NCI-H2196 (cell line): ENCODE data around the gene ZNF521.
"Not testable (repeated sequence)": the region's sequence is repeated elsewhere in the genome, so short reads cannot be mapped to it uniquely, and the experiment has no call there.

Source experiments
- DNase-seq: peaks from one replicate; lab custom pipeline; 2025; ENCODE audit not compliant: unreplicated experiment; lab: John Stamatoyannopoulos, UW

Gene ZNF521

DNA sequence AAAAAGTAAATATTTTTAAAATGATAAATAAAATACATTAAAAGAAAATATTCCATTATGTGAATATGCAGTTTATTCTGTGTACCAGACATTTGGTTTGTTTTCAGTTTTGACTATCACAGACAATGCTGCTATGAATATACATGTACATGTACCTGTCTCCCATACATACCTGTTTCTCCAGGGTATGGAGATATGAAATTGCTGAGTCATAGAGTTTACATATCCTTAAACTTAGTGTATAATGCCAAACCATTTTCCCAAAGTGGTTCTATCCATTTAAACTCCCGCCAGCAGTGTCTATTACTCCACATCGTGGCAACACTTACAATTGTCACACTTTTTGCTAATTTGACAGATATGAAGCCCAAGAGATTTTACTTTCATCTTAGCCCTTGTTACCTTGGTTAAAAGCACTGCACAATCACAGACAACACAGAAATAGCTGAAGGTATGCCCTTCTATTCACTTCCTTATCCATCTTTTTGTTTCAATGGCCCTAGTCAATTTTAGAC, 56.3 kb downstream of the ZNF521 start:
- DNase-seq: no peak

DNA sequence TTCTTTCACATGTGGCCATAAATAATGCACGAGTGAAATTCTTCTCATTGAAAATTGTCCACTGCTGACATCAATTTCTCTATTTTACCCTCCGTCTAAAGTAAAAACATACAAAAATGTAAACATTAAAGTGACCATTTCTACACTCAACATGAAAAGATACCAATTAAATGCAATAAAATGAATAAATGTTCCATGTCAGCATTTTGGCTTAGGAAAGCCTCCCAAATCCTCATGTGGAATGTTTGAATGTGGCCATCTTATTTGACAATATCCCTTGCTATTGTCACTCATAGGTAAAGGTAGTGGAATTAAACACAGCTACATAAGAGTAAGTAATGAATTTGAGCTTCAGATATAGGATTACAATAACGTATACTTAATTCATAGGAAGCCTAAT, 60.8 kb downstream of the ZNF521 start:
- no peak for DNase-seq

DNA sequence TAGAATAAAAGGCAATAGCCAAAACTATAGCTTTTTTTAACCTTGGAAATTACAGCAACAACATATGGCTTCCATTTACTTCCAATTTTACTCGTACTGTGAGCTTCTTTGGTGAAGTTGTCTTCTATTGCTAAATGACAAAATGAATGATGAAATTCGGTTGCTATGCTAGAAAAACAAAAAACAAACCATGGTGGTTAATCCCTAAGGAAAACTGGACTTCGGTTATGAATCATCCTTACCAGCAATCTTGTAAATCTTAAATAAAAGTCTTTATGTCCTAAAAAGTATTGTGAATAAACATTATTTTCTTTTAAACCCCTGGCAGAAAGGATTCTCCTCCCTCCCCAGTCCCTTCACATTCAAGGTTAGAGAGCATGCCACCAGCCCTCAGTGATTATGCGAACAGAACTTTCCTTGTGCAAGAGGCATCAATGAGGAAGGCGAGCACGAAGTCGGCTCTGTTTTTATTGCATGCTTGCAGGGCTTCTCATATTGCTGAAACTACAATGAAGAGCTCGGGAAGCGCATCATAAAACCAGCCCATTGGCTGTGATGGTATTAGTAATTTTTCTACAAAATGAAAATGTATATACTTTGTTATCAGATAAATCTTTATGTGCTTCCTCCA, 62.9 kb downstream of the ZNF521 start:
- DNase-seq: no peak

- no peak for DNase-seq
These were observed 63.5 kb downstream of the ZNF521 start for GRCh38 chr18:25288340-25288938.

DNA sequence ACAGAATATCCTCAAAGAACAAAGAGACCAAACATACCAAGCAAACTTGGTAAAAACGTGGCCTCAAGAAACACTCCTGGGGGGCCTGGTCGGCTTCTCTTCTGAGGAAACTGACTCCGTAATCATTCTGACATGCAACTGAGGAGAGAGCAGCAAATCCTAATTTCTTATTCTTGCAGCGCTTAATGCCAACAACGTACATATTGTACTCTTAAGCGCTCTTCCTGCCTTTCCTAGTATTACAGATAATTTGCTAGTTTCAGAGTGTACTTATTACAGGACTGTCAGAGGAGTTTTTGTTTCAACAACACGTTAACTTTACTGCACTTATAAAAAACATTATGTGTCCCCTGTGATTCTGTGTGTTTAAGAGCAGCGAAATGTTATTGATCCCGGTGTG, 64.9 kb downstream of the ZNF521 start:
- no peak for DNase-seq

- DNase-seq: no peak
These were observed 67.0 kb downstream of the ZNF521 start for GRCh38 chr18:25284861-25285550.

DNA sequence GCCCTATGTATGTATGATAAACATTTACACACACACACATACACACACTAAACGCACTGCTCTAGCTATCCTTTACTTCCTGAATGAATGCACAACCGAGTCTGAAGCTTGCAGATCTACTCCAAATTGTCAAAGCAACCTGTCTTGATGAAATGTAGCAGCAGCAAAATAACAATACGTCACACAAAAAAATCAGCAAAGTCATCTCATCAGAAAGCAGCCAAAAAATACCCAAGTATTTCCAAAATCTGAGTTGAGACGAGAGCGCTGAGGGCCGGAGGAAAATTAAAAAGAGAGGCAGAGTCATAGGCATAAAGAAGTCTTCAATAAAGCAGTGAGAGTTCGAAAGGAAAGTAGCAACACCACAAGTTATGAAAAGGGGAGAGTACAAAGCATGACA, 67.7 kb downstream of the ZNF521 start:
- no peak for DNase-seq

DNA sequence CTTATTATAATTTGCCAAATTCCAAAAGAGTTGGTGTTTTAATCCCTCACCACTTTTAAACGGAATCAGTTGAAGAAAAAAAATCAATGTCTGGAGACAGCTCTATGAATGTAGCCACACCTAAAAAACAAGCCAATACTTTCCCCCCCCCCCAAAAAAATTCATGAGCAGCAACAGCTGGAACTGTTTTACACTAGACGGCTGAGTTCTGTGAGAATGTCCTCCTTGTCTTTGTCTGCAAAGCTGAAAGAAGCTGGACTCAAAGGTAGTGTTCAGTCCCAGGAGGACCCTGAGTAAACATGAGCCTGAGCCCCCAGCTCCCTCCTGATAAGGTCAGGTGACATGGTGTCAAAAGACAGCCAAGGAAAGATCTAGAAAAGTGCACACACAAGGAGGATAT, 68.2 kb downstream of the ZNF521 start:
- no peak for DNase-seq

DNA sequence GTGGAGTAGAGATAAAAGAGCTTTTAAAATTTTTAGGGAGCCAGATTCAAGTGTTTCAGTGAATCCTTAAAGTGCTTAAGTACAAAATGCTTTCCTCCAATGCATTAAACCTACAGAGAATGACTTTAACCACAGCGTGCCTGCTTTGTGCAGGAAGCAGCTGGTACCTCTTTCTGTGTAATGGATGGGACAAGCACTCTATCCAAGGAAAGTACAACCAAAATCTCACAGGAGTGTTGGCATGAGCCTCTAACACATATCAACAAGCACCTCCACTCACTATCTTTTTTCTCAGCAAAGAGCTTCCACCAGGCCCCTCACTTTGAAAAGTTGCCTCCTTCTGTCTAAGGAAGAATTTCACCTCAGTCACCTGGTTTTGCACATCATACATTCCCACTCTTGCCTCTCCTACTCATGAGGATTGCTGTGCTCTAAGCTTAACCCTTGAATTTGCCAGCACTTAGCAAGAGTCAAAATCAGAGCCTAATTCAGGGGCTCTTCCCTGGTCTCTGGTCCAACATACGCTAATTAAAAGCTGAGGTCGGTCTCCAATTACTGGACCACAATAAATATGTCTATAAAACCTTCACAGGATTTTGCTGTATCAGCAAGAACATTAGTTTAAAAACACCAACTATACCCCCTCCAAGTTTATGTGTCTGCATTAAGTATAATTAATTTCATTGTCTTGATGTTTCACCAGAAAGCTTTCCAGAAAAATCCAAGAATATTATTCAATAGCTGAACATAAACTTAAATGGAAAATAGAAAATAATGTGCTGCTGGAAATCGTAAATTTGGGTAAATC, 68.9 kb downstream of the ZNF521 start:
- no peak for DNase-seq

GRCh38 chr18:25282282-25282681, 69.7 kb downstream of the ZNF521 start:
- DNase-seq: no peak

- no peak for DNase-seq
These were observed 70.4 kb downstream of the ZNF521 start for GRCh38 chr18:25281556-25281955.

- DNase-seq: no peak
These were observed 72.0 kb downstream of the ZNF521 start for GRCh38 chr18:25279961-25280360.

DNA sequence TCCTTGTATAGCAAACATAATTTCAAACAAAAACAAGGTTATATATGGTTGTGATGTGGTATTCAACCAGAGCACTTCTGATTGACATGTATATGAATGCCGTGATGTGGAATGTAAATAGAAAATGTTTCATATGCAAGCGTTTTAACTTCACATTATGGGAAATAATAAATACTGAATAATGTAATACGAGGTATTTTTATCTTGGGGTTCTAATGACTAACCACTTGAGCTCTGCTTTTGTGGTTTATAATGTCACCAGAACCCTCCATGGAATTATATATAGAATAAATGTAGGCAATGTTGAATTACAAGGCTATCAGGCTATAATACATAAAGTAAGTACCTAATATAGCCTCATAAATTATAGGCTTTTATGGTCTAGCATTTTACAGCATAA, 72.4 kb downstream of the ZNF521 start:
- no peak for DNase-seq

DNA sequence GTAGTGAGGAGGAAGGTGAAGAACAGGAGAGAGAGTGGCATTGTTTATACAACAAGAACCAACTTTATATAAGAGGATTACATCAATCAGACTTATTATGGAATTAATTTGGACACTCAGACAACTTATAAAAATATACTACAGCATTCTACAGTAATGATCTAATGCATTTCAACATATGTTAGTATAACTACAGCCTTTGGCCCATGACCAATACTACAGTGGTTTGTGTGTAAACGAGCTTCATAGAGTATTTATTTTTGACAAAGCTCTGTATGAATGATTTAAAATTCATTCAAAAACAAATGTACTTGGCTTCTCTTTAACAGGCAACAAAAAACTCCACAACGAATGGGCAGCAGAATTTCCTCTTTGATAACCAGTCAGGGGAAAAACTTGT, 72.8 kb downstream of the ZNF521 start:
- no peak for DNase-seq

DNA sequence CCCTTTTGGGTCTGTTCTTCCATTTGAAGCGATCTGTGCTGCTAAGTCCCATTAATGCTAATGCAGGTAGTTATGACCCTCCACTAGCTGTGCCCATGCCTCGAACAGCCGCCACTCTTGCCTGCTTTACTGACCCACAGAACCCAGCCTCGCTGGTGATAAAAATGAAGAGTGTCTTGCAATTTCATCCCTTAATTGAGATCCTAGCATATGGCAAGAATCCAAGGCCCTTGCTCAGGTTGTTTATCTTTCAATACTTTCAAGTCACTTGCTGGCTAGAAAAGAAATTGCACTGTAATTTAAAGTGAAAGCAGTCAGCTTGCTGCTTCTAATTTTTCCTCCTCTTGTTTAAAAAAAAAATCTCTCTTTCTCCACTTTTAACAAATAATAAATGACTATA, 73.6 kb downstream of the ZNF521 start:
- no peak for DNase-seq

- no peak for DNase-seq
These were observed 76.5 kb downstream of the ZNF521 start for GRCh38 chr18:25275412-25276001.

DNA sequence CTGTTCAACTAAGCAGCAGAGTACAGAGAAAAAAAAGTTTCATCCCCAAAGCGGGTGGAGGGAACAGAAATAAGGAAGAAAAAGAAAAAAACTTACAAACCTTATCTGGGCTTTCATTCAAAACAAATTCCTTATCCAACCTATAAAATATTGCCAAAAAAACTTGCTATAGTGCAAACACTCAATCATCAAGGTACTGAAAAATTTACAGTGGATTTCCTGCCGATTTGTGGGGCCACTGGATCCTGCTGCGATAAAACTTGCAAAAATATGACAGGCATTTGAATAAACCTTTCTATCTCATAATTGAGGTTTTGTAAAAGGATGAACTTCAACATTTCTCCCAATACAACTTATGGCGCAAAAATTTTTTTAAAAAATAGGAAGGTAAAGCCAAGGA, 77.0 kb downstream of the ZNF521 start:
- DNase-seq: no peak

DNA sequence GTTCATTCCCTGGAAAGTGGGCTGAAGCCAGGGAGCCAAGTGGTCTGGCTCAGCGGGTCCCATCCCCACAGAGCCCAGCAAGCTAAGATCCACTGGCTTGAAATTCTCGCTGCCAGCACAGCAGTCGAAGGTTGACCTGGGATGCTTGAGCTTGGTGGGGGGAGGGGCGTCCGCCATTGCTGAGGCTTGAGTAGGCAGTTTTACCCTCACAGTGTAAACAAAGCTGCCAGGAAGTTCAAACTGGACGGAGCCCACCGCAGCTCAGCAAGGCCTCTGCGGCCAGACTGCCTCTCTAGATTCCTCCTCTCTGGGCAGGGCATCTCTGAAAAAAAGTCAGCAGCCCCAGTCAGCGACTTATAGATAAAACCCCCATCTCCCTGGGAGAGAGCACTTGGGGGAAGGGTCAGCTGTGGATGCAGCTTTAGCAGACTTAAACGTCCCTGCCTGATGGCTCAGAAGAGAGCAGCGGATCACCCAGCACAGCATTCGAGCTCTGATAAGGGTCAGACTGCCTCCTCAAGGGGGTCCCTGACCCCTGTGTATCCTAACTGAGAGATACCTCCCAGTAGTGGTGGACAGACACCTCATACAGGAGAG, 84.9 kb downstream of the ZNF521 start:
- DNase-seq: not testable (repeated sequence)

- no peak for DNase-seq
These were observed 89.0 kb downstream of the ZNF521 start for GRCh38 chr18:25262920-25263319.

DNA sequence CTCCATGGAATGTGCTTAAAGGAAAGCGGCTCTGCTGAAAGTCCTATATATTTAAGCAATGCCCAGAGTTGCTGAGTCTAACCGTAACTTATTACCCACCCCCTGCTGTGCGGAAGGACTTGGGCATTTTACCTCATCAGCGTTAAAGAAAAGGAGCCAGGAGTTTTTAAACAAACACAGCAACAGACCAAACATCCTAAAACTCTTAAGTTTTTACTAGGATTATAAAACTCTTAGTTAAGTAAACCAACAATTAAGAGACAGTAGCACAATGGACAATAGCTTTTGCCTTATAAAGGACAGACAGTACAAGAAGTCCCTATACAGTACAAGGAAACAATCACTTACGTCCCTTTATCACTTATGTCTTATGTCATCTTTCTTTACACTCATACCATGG, 90.2 kb downstream of the ZNF521 start:
- no peak for DNase-seq

DNA sequence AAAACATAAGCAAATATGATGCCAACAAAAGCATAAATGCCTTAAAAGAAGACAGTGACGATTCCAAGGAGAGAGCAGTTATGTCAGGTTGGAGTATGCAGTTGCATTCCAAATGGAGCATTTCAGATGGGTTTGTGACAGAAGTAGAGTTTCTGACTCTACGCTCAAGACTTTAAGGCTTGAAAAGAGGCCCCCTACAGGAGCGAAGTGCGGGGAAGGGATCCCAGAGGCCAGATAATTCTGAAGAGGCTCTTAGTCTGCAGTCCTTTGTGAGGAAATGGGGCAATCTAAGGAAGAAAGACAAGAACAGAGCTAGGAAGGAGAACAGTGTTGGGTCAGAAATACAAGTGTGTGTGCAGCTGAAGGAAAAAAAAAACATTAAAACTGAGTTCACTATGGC, 95.5 kb downstream of the ZNF521 start:
- no peak for DNase-seq
